Stimulated activated naive CD4-positive, alpha-beta T cell (primary cell): ENCODE results near the gene LAMA5.

ENCODE experiments used
- DNase-seq, 6 experiments: peaks; one replicate each; lab custom pipeline; 2025; lab: John Stamatoyannopoulos, UW

LAMA5 gene

GRCh38 chr20:62285151-62285550 is 82.0 kb downstream of the LAMA5 start:
- no peak for DNase-seq

GRCh38 chr20:62284448-62284847 is 82.7 kb downstream of the LAMA5 start:
- DNase-seq, result no peak

GRCh38 chr20:62282877-62283503 is 84.1 kb downstream of the LAMA5 start:
- no peak for DNase-seq

- DNase-seq, result no peak
These were observed 85.0 kb downstream of the LAMA5 start for GRCh38 chr20:62282103-62282502.

- DNase-seq, result no peak
These were observed 85.8 kb downstream of the LAMA5 start for GRCh38 chr20:62281161-62281933.

- no peak for DNase-seq
These were observed 86.8 kb downstream of the LAMA5 start for GRCh38 chr20:62280303-62280702.

- no peak for DNase-seq
These were observed 89.9 kb downstream of the LAMA5 start for GRCh38 chr20:62277253-62277652.

GRCh38 chr20:62276439-62276838 is 90.7 kb downstream of the LAMA5 start:
- no peak for DNase-seq

GRCh38 chr20:62275219-62275618 is 91.9 kb downstream of the LAMA5 start:
- no peak for DNase-seq

- no peak for DNase-seq
These were observed 92.7 kb downstream of the LAMA5 start for GRCh38 chr20:62274332-62274950.

GRCh38 chr20:62273416-62273815 is 93.7 kb downstream of the LAMA5 start:
- DNase-seq, result no peak

GRCh38 chr20:62272200-62272599 is 94.9 kb downstream of the LAMA5 start:
- no peak for DNase-seq

GRCh38 chr20:62269871-62270270 is 97.2 kb downstream of the LAMA5 start:
- DNase-seq, result no peak

- DNase-seq, result no peak
These were observed 97.7 kb downstream of the LAMA5 start for GRCh38 chr20:62269378-62269777.

GRCh38 chr20:62268228-62268900 is 98.7 kb downstream of the LAMA5 start:
- DNase-seq, result no peak

- DNase-seq, result no peak
These were observed 99.6 kb downstream of the LAMA5 start for GRCh38 chr20:62267543-62267942.

GRCh38 chr20:62266851-62267250 is 100.3 kb downstream of the LAMA5 start:
- DNase-seq, result no peak

GRCh38 chr20:62266340-62266739 is 100.8 kb downstream of the LAMA5 start:
- DNase-seq, result no peak

GRCh38 chr20:62265365-62265764 is 101.7 kb downstream of the LAMA5 start:
- no peak for DNase-seq

- no peak for DNase-seq
These were observed 103.7 kb downstream of the LAMA5 start for GRCh38 chr20:62263396-62263795.

GRCh38 chr20:62262064-62262463 is 105.0 kb downstream of the LAMA5 start:
- no peak for DNase-seq

GRCh38 chr20:62259294-62259565 is 107.9 kb downstream of the LAMA5 start:
- no peak for DNase-seq
